NCI-H2029 (cell line): ENCODE results near the gene CSNK1D.
A peak's percentile ranks its signal among the peaks of the same experiment; 100 is the strongest.

Experiments
- DNase-seq: peaks from one replicate; lab custom pipeline; 2025; lab: John Stamatoyannopoulos, UW

CSNK1D gene

DNA sequence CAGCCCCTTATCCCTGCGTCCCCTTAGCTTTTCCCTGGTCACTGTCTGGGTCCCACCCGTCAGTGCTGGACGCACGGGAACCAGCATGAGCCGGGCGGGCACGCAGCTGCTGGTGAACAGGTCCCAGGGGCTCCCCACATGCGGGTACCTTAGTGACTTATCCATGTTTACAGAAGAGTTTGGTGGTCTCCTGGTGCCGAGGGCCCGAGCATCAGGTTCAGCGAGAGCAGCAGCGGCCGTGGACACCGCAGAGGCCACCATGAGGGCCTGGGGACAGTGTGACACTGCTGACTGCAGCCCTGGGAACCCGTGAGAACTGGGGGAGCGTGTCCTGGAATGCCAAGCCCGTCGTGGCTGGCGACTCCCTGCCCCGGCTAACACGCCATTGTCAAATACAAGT, 37.4 kb upstream of the CSNK1D start:
- DNase-seq, result no peak

GRCh38 chr17:82309656-82310570, 36.4 kb upstream of the CSNK1D start:
- no peak for DNase-seq

GRCh38 chr17:82305727-82306300, 32.3 kb upstream of the CSNK1D start:
- no peak for DNase-seq

DNA sequence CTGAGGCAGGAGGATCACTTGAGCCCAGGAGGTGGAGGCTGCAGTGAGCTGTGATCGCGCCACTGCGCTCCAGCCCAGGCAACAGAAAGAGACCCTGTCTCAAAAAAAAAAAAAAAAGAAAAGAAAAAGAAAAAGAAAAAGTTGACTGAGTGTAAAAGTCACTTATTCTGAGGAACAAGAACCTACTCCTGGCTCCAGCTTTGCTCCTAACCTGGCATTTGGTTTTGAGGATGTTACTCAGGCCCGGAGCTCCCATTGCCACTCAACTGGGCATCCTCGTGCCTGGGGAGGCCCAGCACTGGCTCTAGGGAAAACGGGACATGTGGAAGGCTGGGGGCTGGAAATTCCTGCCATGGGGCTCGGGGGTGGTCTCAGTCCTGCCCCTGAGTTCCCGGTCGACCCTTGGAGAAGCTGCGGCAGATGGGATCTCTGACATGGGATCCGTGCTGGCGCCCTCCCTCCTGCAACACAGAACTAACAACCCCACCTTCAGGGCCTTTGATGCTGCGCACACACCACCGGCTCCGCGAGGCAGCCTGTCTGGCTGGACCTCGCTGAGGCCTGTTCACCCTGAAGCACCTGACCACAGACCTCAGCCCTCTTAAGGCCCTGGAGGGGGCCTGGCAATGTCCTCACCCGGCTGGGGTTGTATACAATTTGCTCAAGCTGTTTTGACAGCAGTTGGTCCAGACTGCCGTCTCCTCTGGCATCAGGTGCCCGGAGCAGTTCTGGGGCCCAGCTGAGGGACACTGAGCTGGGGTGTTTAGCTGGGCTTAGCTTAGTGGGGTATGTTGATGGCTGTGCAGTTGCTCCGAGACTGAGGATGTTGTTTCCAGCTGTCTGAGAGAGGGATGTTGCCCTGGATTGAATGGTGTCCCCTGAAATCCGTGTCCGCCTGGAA, 31.6 kb upstream of the CSNK1D start:
- DNase-seq, result no peak

GRCh38 chr17:82303944-82304808, 30.7 kb upstream of the CSNK1D start:
- DNase-seq, result no peak

DNA sequence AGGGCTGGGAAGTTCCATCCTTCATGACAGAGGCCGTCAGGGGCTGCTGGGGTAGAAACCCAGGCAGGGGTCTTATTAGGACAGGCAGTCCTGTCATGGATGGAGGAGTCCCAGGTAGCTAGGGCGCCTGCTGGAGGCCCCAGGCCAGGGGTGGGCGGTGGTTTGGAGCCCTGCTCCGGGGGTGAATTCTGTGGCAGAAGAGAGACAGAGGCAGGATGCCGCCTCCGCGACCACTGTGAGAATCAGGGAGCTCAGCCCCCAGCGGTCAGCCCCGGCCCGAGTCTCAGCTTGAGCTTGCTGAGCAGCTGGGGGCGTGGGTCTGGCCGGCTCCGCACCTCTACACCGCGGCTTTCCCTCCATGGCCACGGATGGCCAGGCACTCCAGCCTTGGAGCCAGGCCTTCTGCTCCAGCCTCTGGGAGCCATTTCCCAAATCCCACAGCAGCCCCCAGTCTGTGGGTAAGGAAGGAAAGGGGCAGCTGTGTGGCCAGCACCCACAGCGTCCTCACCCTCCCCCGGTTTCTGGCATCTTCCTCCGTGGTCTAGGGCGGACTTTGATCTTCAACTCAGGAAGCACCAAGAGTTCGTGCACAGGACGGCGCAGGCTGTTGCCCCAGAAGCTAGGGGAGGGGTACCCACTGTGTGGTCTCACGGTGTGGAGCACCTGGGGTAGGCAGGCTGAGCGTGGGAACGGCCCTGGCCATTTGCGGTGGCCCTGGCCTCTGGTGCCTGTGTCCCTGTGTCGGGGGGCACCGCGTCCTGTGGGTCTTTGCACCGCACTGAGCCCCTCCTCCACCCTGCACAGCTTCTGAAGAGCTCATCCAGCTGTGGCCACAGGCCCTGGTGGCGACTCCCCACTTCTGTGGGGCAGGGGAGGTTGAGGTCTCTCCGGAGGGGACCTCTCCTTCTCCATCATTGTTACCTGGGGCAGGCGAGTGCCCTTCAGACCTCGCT, 29.8 kb upstream of the CSNK1D start:
- DNase-seq, result no peak

DNA sequence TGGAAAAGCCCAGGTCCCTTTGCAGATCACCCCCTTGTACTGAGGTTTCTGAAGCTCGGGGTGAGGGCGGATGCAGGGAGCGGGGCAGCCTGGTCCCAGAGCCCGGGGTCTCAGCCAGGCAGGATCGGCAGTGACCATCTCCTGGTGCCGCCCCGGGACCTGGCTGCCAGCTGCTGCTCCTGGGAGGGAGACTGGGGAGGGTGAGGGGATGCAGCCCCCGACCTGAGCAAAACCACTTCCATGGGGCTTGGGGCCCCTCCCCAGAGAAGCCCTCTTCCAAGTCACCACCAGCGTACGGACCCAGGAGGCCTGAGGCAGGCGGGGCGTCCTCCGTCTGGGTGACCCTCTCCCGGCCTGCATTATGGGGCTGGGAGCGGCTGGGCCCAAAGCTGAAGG, 29.1 kb upstream of the CSNK1D start:
- no peak for DNase-seq

DNA sequence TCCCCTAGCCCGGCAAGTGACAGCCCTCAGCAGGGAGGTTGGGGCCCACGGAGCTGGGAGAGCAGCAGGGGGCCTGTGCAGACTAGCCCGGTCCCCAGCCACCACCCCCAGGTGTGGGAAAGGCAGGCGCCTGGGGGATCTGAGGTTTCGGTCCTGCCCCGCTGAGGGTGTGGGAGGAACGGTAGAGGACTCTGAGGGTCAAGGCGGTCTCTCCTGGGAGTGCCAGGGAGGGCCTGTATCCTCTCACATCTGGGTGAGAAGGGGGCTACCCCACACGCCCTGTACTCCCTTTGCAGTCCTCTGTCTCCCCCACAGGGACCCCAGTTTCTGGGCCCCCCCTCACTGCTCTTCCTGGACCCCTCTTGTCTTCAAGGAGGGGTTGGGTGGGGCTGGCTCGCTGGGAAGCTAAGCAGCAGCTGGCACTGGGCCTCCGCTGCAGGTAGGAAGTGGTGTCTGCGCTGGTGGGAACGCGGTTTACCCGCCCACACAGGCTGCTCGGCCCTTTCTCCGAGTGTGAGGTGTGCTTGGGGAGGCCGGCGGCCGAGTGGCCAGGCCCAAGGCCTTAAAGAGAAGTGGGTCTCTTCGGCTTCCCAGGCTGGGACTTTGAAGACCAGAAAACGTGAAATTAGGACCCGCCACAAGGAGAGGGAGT, 28.5 kb upstream of the CSNK1D start:
- no peak for DNase-seq

GRCh38 chr17:82301300-82301915, 27.9 kb upstream of the CSNK1D start:
- DNase-seq, result no peak

DNA sequence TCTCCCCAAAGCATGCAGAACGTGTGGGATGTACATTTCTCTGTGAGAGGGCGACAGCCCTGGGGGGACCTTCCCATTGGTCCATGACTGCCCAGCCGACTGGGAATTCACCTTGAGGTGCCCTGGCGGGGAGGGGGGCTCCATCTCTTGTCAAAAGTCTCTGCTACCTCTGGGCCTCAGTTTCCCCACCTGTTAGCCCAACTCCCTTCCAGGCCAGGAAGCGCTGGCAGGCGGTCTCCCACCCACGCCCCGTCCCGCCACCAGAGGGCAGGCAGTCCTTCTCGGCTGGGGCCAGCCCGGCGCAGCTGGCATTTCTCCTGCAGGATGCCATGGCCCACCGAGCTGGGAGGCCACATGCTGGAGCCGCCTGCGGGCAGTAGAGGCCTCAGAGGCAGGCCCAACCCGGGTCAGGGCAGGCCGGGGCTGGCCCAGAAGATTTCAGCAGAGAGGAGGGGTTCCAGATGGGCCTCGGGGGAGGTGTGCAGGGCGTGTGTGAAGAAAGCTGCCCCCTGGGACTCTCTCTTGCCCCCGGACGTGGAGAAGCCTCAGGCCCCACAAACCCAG, 27.3 kb upstream of the CSNK1D start:
- no peak for DNase-seq

- DNase-seq, result no peak
Measured at GRCh38 chr17:82300228-82300627, 26.7 kb upstream of the CSNK1D start.

DNA sequence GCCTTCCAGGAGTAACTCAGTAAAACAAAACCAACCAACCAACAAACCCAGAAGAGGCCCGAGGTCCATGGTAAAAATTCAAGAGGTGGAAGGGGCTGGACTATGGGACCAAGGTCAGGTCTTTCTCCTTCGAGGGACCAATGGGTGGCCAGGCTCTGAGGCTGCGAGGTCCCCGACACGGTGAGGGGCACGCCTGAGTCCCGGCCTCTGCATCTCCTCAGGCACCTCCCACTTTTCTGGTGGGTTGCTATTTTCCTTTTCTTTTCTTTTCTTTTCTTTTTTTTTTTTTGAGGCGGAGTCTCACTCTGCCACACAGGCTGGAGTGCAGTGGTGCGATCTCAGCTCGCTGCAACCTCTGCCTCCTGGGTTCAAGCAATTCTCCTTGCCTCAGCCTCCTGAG, 26.0 kb upstream of the CSNK1D start:
- DNase-seq, result no peak

GRCh38 chr17:82298538-82299421, 25.3 kb upstream of the CSNK1D start:
- no peak for DNase-seq

DNA sequence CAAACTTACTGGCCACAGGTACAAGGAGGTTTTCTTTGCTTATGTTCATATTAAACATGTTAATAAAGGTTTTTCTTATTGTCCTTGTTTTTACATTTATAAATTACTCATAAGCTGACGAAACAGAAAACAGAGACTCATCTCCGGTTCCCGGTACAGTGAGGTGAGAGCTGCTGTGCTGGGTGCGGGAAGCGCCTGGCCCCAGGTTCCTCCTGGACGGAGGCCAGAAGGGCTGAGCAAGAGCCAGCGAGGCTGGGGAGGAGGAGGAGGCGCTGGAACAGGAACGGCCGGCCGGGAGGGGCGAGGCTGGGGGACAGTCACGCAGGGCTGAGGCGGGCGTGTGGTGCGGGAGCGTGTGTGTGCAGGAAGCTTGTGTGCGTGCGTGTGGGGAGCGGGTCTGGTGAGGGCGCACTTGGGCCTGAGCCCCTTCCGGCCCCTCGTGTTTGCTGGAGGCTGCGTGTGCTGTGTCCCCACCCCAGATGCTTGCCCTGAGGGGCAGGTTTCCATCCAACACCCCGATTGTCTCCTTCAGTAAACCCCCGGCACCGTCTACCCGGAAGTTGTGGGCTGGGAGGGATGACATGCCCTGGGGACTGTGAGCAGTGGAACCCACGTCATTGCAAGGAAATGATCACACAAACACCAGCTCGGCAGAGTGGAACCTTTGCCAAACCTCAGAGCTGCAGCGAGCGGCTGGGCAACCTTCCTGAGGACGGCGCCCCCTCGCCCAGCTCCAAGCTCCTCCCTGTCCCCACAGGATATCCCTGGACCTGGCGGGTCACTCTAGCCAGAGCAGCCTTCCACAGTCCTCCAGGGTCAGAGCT, 24.4 kb upstream of the CSNK1D start:
- DNase-seq, result peak; percentile 84

DNA sequence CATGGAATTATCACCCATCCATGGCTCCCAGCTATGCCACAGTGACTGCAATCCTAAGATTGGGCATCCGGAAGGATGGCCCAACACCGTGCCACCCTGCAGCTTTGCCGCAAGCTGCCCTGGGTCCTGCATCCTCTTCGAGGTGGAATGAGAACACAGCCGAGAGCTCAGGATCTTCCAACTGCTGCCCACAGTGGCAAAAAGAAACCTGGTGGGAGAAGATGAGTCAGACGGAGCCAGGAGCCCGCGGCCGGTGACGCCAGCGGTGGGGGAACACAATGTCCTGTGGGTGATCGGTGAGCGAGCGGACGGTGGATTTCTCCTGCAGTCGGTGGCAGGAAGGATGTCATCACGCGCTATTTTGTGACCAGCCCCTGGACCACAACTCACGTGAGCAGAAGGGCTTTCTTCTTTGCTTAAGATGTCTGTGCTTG, 23.8 kb upstream of the CSNK1D start:
- peak; percentile 59 for DNase-seq

DNA sequence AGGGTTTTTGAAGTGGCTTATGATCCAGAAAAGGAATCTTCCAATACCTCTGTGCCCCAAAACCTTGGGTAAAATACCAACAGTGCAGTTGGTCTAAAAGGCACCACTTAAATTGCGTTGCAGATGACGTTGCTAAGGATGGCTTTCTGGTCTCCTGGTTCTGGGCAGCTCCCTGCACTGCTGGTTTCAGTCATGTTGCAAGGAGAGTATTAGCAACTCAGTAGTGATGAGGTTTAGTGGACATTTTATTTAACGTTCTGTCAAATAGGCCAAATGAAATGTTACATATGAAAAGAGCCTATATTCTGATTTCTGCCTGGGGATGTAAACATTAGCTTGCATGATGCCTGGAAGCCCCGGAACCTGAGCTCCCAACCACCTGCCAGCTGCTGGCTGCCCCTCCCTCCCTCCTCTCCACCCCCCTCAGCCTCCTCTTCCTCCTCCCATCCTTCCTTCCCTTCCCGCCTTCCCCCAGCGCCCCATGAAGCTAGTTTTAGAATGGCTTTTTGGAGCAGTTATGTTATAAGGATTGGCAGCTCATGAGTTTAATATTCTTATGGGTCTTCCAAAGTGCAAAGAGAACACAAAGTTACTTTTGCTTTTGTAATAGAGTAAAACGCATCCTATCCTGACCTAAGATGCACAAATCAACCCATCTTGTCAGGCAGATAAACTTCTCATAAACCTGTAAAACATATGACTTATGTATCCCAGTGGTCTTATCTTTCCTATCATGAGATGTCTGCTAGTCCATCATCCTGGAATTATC, 23.2 kb upstream of the CSNK1D start:
- no peak for DNase-seq

DNA sequence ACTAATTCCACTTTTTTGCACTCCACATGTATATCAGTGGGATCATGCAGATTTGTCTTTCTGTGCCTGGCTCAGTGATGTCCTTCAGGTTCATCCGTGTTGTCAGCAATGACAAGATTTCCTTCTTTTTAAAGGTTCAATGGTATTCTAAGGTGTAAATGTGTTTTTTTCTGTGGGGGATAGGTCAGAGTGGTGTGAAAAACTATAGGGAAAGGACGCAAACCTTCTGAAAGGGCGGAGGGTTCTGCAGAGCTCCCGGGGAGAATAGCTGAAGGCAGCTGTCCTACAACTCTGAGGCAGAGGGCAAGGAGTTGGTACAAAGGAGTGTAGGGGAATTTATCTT, 21.9 kb upstream of the CSNK1D start:
- DNase-seq, result no peak
